Renal pelvis (tissue), 12 donors: Measurements from ENCODE around the gene FOSB. TPM values are rescaled to one million over a fixed set of nuclear protein-coding genes. Genes with fewer than 3 reads are reported as not detected.
"Not testable (repeated sequence)": the region's sequence is repeated elsewhere in the genome, so short reads cannot be mapped to it uniquely, and the experiment has no call there.

Experiments
- DNase-seq: peaks from one replicate; pipeline ENCODE4 v3.0.0-alpha.2; 2013
- long read RNA-seq, 16 experiments: transcript quantifications; one replicate each; lab custom pipeline, GENCODE V29; 2026
- polyA plus RNA-seq, 3 donors: library from polyadenylated mRNA; unstranded; fragments of 120-200 nt; gene quantifications; one replicate each; pipeline ENCODE4 v1.2.1, GENCODE V29; 2013; ENCODE audit not compliant: insufficient read length in 3 of 3

The FOSB gene
- 10 to 100 TPM in 2 of 3 donors, 1 to 10 TPM in 1; 9.8 to 13.1 (median 11.1) TPM for polyA plus RNA-seq
- long read RNA-seq, donor 1, partial matches to known transcripts = 0 of 1 reads
- long read RNA-seq, donor 1, other reads (novel, unspliced or antisense) = 0 of 1 reads
- long read RNA-seq, donor 2, partial matches to known transcripts = 0 of 4 reads
- long read RNA-seq, donor 2, other reads (novel, unspliced or antisense) = 0 of 4 reads
- long read RNA-seq, donor 3 = 0 reads
- long read RNA-seq, donor 4, transcript FOSB-205 (1 exons, 2,182 nt) = major isoform, 7 of 9 reads
- long read RNA-seq, donor 4, partial matches to known transcripts = 0 of 9 reads
- long read RNA-seq, donor 4, other reads (novel, unspliced or antisense) = 0 of 9 reads
- long read RNA-seq, donor 5, partial matches to known transcripts = 0 of 4 reads
- long read RNA-seq, donor 5, other reads (novel, unspliced or antisense) = 0 of 4 reads
- long read RNA-seq, donor 6, partial matches to known transcripts = 0 of 3 reads
- long read RNA-seq, donor 6, other reads (novel, unspliced or antisense) = 0 of 3 reads
- long read RNA-seq, donor 7, partial matches to known transcripts = 0 of 3 reads
- long read RNA-seq, donor 7, other reads (novel, unspliced or antisense) = 0 of 3 reads
- long read RNA-seq, donor 8, transcript FOSB-205 (1 exons, 2,182 nt) = minor isoform, 77 of 303 reads
- long read RNA-seq, donor 8, transcript FOSB-206 (3 exons, 3,774 nt) = minor isoform, 41 of 303 reads
- long read RNA-seq, donor 8, transcript FOSB-209 (2 exons, 2,170 nt) = minor isoform, 39 of 303 reads
- long read RNA-seq, donor 8, transcript FOSB-201 (4 exons, 3,775 nt) = major isoform, 83 of 303 reads
- long read RNA-seq, donor 8, partial matches to known transcripts = 11 of 303 reads
- long read RNA-seq, donor 8, other reads (novel, unspliced or antisense) = 0 of 303 reads
- long read RNA-seq, donor 9, transcript FOSB-201 (4 exons, 3,775 nt) = minor isoform, 5 of 22 reads
- long read RNA-seq, donor 9, transcript FOSB-205 (1 exons, 2,182 nt) = major isoform, 6 of 22 reads
- long read RNA-seq, donor 9, partial matches to known transcripts = 0 of 22 reads
- long read RNA-seq, donor 9, other reads (novel, unspliced or antisense) = 0 of 22 reads
- long read RNA-seq, donor 10, partial matches to known transcripts = 0 of 4 reads
- long read RNA-seq, donor 10, other reads (novel, unspliced or antisense) = 0 of 4 reads
- long read RNA-seq, donor 11, partial matches to known transcripts = 0 of 4 reads
- long read RNA-seq, donor 11, other reads (novel, unspliced or antisense) = 0 of 4 reads
- long read RNA-seq, donor 12, partial matches to known transcripts = 0 of 2 reads
- long read RNA-seq, donor 12, other reads (novel, unspliced or antisense) = 0 of 2 reads
- long read RNA-seq, donor 13, partial matches to known transcripts = 0 of 1 reads
- long read RNA-seq, donor 13, other reads (novel, unspliced or antisense) = 0 of 1 reads
- long read RNA-seq, donor 14 = 0 reads
- long read RNA-seq, donor 15, transcript FOSB-205 (1 exons, 2,182 nt) = major isoform, 26 of 47 reads
- long read RNA-seq, donor 15, transcript FOSB-206 (3 exons, 3,774 nt) = minor isoform, 12 of 47 reads
- long read RNA-seq, donor 15, partial matches to known transcripts = 0 of 47 reads
- long read RNA-seq, donor 15, other reads (novel, unspliced or antisense) = 0 of 47 reads
- long read RNA-seq, donor 16, partial matches to known transcripts = 0 of 5 reads
- long read RNA-seq, donor 16, other reads (novel, unspliced or antisense) = 0 of 5 reads

DNA sequence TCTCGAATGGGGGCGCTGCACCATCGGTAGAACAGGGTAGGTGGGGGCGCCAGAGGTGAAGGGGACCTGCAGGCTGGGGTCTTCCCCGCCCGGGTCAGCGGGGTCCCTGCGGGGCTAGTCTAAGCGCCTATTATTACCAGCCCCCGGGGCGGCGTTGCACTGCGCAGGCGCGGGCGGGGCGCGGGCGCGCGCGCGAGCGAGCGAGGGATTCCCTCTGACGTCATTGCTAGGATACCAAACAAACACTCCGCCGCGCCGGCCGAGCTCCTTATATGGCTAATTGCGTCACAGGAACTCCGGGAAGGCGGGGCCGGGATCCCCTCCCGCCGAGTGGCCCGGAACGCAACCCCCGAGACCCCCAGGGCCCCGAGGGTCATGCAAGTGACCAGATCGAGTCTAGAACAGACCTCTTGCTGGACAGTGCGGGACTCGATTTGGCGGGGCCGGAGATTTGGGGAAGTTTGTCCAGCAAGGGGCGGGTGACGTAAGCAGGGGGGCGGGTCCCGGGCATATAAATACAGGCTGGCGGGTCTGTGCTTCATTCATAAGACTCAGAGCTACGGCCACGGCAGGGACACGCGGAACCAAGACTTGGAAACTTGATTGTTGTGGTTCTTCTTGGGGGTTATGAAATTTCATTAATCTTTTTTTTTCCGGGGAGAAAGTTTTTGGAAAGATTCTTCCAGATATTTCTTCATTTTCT, at the start of gene FOSB:
TSS of gene FOSB (plus strand) at position 541 of the 703 bp plus-strand sequence. CDS start 591 bp downstream, outside the sequence.
- peak; percentile 94 for DNase-seq

DNA sequence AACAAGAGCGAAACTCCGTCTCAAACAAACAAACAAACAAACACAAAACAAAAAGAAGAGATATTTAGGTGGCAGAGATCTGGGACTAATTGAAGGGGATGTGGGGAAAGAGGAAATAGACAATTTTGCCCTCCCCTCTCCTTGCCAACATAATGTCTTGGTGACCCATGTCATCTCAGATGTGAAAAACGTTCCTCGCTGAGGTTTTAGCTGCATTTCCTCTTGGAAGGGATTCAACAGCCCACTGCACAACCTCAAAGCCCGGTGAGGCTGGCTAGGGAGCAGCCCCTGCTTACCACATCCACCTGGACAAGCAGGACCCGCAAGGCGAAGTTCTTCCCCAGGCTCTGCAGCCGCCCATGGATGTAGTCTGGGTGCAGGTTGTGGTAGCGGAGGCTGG, 49.0 kb upstream of the FOSB start:
- no peak for DNase-seq

DNA sequence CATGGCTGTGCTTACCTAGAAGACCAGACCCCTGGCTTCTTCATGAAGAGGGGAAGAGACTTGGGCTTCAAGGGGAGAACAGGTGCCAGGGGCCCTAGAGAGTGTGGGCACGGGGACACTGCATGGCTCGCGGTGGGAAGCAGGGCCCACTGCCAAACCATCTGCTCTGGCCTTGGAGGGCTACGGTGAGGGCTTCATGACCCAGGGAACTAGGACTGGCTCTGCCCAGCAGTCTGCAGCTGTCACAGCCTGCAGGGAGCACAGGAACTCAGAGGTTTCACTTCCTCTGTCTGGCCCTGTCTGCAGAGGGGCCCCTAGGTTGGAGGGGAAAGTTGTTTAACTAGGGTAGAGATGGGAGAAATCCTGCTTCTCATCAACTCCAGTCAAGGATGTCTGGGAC, 48.4 kb upstream of the FOSB start:
- DNase-seq = no peak

DNA sequence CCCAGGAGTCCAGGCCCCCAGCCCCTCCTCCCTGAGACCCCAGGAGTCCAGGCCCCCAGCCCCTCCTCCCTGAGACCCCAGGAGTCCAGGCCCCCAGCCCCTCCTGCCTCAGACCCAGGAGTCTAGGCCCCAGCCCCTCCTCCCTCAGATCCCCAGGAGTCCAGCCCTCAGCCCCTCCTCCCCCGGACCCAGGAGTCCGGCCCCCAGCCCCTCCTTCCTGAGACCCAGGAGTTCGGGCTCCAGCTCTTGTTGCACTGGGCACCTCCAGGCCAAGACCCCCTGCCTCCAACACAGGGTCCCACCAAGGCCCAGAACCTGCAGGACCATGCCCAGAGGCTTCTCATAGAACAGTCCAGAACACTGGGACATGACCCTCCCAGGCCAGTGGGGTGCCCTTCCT, 47.9 kb upstream of the FOSB start:
- DNase-seq = no peak

DNA sequence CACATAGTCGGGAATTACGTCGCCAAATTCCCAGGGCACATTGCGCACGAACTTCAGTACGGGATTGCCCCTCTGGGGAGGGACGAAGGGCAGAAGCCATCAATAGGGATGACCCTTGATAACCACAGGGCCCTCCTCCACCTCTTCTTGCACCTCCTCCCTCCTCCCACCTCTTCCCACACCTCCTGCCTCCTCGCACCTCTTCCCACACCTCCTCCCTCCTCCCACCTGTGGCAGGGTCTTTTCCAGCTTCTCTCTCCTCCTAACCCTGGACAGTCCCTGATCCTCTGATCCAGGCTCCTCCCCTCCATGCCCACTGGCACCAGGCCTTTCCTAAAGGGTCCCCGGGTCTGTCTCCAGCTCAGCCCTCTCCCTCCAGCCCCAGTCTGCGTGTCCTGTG, 47.4 kb upstream of the FOSB start:
- no peak for DNase-seq

DNA sequence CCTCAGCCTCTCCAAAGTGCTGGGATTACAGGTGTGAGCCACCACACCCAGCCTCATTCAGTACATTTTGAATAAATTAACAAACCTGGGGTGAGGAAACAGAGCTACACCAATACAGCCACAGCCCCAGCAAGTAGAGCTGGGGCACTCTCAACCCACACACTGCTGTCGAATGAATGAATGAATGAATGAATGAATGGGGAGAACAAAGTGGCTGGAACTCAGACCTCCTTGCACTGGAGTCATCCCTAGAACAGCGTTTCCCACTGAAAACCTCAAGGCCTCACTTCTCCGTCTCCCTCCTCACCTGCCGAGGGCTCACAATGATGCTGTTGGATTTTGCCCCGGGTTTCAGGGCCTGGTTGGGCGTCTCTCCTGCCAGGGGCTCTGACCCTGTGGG, 46.9 kb upstream of the FOSB start:
- DNase-seq = no peak

DNA sequence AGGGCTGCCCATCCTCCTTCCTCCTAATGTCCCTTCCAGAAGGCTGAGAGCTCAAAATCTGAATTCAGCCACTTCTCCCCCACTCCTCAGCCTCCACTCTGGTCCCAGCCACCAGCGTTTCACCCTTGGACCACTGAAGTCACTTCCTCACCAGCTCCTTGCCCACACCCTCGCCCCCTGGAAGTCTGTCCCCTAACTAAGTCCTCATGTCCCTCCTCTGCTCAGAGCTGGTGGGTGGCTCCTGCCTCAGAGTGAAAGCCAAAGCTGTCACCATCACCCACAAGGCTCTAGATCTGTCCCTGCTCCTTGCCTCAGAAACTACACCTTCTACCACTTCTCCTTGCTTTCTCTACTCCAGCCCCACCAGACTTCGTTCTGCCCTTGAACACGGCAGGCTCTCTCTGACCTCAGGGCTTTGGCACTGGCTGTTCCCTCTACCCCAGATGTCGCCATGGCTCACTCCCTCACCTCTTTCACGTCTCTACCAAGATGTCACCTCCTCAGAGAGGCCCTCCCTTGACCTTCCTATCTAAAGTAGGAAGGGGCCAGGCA, 45.8 kb upstream of the FOSB start:
- DNase-seq = no peak

DNA sequence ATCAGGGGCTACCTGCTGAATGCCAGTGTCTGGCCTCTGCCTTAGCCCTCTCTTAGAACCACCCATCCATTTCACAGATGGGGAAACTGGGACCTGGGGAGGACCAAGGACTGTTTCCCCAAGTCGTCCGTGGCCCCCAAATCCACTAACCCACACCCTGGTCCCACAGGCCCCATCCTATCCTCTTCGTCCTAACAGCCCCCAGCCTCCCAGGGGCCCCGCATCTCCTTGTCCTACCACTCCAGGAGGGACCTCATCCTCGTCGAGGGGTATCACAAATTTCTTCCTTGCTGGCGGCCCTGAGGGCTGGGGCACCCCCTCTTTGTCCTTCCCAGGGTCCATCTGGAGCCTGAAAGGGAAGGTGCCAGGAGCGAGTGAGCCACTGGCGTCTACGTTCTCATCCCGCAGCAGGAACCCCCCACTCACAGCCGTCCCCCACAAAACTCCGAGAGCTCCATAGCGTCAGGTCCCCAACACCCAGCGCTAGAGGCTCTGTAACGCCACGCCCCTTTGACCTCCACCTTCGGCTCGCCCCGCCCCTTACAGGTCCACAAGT, 44.7 kb upstream of the FOSB start:
- DNase-seq = no peak

DNA sequence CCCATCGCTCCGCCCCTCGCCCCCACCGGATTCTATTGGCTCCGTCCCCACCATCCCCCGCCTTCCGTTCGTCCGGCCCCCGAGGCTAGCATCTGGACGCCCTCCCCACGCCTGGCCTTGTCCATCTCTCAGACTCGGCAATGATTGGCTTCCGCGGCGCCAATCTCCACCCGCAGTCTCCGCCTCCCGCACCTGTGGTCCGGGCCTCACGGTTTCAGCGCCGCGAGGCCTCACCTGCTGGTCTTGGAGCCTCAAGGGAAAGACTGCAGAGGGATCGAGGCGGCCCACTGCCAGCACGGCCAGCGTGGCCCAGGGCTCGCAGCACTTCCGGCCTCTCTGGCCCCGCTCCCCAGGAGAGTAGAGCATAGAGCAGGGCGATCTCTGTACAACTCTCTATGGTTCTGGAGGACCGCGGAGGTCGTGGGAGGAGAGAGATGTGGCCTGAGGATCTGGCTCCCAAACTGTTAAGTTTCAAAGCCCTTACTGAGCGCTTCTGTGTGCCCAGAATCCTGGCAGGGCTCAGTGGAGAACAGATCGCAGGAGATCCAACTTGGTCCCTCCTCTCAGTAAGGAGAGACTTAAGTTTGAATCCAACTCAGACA, 44.1 kb upstream of the FOSB start, which contains the start of gene ERCC1:
TSS of gene ERCC1 (minus strand) at position 329 of the 602 bp plus-strand sequence. CDS start 543 bp downstream, outside the sequence.
- DNase-seq = peak; percentile 94

DNA sequence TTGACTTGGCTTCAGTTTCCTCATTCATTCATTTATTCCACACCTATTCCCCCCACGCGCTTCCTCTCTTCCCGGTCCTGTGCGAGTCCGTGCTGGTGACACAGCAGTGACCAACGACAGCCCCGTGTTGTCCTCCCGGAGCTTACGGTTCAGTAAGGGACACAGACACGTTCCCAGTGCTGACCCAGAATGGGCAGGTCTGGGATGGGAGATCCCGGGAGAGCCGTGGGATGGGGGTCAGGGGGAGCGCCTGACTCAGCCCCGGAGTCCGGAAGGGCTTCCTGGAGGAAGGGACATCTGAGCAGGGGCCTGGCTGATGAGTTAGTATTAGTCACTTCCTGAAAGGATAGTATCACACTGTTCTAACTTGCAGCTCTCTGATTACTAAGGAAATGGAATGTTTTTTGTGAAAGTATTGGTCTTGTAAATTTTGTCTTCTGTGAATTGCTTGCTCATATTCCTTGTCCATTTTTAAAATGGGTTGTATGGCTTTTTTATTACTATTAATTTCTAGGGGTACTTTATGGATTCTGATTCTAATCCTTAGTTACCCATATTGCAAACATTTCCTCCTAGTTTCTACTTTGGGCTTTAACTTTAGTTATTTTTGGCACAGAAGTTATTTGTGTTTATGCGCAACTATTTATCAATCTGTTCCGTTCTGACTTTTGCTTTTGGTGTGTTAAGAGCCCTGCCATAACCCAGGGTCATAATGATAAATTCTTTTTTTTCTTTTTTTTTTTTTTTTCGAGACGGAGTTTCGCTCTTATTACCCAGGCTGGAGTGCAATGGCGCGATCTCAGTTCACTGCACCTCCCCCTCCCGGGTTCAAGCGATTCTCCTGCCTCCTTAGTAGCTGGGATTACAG, 43.4 kb upstream of the FOSB start:
- no peak for DNase-seq

DNA sequence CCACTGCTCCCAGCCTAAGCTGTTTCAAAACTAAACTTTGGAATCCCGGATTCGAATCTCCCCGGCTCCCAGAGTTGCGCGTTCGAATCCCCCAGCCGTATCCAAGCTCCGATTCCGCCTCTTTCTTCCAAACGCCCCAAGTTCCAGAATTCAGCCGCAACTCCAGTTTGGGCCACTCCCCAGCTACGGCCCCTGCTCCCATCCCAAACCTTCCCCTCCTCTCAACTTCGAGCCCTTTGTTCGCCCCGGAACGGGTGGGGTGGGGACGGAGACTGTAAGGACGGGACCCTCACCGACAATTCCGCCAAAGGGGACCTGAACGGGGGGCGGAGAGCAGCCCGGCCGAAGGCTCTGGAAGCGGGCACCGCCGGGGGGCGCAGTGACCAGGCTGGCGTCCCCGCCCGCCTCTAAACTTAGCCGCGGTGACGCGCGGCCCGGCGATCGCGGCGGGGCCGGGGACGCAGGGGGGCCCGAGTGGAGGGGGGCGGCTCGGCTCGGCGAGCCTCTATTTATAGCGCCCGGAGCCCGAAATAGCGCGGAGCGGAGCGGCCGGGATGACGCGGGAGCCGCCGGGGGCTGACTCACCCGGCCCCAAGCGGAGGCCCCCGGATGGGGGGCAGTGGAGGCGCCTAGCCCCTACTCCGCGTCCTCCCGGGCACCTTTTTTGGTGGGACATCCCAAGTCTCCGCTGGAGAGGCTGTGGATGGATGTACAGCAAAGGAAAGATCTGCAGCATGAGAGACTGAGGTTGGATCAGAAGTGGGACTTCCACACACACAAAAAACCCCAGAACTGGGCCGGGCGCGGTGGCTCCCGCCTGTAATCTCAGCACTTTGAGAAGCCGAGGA, 39.2 kb upstream of the FOSB start:
- no peak for DNase-seq

DNA sequence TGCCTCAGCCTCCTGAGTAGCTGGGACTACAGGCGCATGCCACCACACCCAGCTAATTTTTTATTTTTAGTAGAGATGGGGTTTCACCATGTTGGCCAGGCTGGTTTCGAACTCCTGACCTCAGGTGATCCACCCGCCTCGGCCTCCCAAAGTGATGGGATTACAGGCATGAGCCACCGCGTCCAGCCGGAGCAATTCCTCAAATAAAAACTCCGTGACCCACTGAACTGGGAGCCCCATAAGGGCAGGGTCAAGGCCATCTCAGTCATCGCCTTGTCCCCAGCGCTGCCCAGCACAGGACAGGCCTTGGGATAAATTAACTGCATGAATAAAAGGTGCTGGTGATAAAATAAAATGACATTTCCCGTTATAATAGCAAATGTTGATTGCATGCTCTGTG, 37.9 kb upstream of the FOSB start:
- not testable (repeated sequence) for DNase-seq

DNA sequence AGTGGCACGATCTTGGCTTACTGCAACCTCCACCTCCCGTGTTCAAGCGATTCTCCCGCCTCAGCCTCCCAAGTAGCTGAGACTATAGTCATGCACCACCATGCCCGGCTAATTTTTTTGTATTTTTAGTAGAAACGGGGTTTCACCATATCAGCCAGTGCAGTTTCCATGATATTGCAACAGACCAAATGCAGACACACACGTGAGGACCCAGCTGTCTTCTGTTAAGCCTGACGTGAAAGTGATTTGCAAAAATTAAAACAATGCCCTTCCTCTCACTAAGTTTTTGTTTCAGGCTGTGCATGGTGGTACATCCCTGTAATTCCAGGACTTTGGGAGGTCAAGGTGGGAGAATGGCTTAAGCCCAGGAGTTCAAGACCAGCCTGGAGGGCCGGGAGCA, 36.8 kb upstream of the FOSB start:
- DNase-seq = not testable (repeated sequence)

DNA sequence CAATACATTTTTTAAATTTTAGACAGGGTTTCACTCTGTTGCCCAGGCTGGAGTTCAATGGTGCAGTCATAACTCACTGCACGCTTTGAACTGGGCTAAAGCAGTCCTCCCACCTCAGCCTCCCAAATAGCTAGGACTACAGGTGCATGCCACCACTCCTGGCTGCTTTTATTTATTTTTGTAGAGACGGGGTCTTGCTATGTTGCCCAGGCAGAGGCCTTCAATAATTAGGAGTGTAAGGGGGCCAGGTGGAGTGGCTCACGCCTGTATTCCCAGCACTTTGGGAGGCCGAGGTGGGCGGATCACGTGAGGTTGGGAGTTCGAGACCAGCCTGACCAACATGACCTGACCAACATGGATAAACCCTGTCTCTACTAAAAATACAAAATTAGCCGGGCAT, 35.3 kb upstream of the FOSB start:
- DNase-seq = not testable (repeated sequence)

DNA sequence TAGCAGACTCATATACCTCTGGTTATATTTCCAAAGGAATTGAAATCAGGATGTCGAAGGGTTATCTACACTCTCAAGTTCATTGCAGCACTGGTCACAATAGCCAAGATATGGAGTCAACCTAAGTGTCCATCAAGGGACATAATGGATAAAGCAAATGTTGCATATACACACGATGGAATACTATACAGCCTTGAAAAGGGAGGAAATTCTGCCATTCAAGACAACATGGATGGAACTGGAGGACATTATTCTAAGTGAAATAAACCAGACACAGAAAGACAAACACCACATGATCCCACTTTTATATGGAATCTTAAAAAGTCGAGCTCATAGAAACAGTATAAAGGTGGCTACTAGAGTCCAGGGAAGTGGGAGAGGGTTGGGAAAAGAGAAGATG, 30.5 kb upstream of the FOSB start:
- DNase-seq = no peak

DNA sequence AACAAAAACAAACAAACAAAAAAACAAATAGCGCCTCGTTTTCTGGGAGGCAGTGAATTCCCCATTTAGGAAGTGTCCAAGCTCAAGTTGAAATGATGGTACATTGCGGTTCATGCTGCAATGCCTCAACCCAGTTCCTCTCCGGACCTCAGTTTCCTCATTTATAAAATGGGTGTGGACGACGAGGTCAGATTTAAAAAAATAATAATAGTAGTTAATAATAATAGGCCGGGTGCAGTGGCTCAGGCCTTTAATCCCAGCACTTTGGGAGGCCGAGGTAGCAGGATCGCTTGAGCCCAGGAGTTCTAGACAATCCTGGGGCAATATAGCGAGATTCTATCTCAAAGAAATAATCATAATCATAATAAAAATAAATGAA, 28.6 kb upstream of the FOSB start:
- DNase-seq = no peak
